RWPE2 (cell line): ENCODE measurements around the gene RTEL1.

ENCODE experiments used
- ATAC-seq: fragments of 200-7000 bp; cut with Tn5 transposase; 3 replicates; pipeline ENCODE4 v1.9.1; 2021; ENCODE audit warnings: low read depth
- DNase-seq: peaks from one replicate; pipeline ENCODE4 v3.0.0-alpha.2; 2020; ENCODE audit warnings: low spot score
- H3K27ac ChIP-seq: fragments of 450-650 bp; 2 replicates; pipeline ENCODE4 v1.5.1; 2017; ENCODE audit warnings: mild to moderate bottlenecking; ENCODE audit not compliant: poor library complexity, severe bottlenecking
- H3K27me3 ChIP-seq: fragments of 250-450 bp; sonication (Bioruptor Pico); 2 replicates; pipeline ENCODE4 v1.5.1; 2021; ENCODE audit warnings: mild to moderate bottlenecking, moderate library complexity; ENCODE audit not compliant: insufficient read depth, poor library complexity, severe bottlenecking
- H3K36me3 ChIP-seq: fragments of 250-450 bp; sonication (Bioruptor Pico); 2 replicates; pipeline ENCODE4 v1.5.1; 2020; ENCODE audit warnings: low read depth, mild to moderate bottlenecking, moderate library complexity
- H3K4me1 ChIP-seq: fragments of 250-450 bp; sonication (Bioruptor Pico); 2 replicates; pipeline ENCODE4 v1.5.1; 2021; ENCODE audit warnings: mild to moderate bottlenecking, moderate library complexity; ENCODE audit not compliant: insufficient read depth, poor library complexity, severe bottlenecking
- H3K4me3 ChIP-seq: fragments of 250-450 bp; sonication (Bioruptor Pico); 2 replicates; pipeline ENCODE4 v1.5.1; 2021; ENCODE audit warnings: mild to moderate bottlenecking, moderate library complexity; ENCODE audit not compliant: severe bottlenecking
- H3K9me3 ChIP-seq: fragments of 250-450 bp; sonication (Bioruptor Pico); 2 replicates; pipeline ENCODE4 v1.5.1; 2021; ENCODE audit warnings: mild to moderate bottlenecking, moderate library complexity; ENCODE audit not compliant: severe bottlenecking
- CTCF ChIP-seq: fragments of 450-650 bp; IDR thresholded peaks from one replicate; pipeline ENCODE4 v1.5.1; 2017; ENCODE audit warnings: mild to moderate bottlenecking, moderate library complexity; ENCODE audit not compliant: poor library complexity, severe bottlenecking

The RTEL1 gene

GRCh38 chr20:63651942-63652191 is 6.2 kb upstream of the RTEL1 start:
- Histone ChIP-seq H3K4me3 (peak overlapping the region; percentile 39), H3K9me3 (no peaks in the 10 kb centered on the region), H3K27me3 (peaks cover 22% of the 10 kb centered on the region), H3K36me3 (no peaks in the 10 kb centered on the region), H3K4me1 (no peaks in the 10 kb centered on the region), H3K27ac (no peak overlapping the region)
- DNase-seq (peak; percentile 86), ATAC-seq (no peak)
- no peak for TF ChIP-seq CTCF

GRCh38 chr20:63652192-63652980 is 5.7 kb upstream of the RTEL1 start:
- H3K27me3 ChIP-seq: peaks cover 22% of the 10 kb centered on the region
- no peaks in the 10 kb centered on the region for H3K9me3 ChIP-seq
- H3K27ac ChIP-seq: no peak overlapping the region
- peak; percentile 9 for TF ChIP-seq CTCF
- ATAC-seq (peak; percentile 2; the same call in 1 of the 3 replicates), DNase-seq (no peak)
- H3K36me3 ChIP-seq: no peaks in the 10 kb centered on the region
- peak overlapping the region; percentile 39 for H3K4me3 ChIP-seq
- no peaks in the 10 kb centered on the region for H3K4me1 ChIP-seq

GRCh38 chr20:63653041-63653973 is 4.8 kb upstream of the RTEL1 start, which contains the start of gene STMN3:
TSS of gene STMN3 (minus strand) at chr20:63653424. CDS start at chr20:63653345, 79 bp downstream.
- no peaks in the 10 kb centered on the region for H3K36me3 ChIP-seq
- H3K27ac ChIP-seq: no peak within 1 kb of the TSS
- peaks cover 22% of the 10 kb centered on the region for H3K27me3 ChIP-seq
- no peaks in the 10 kb centered on the region for H3K9me3 ChIP-seq
- no peaks in the 10 kb centered on the region for H3K4me1 ChIP-seq
- TF ChIP-seq CTCF: peak; percentile 3
- DNase-seq: peak; percentile 97
- peak within 1 kb of the TSS; percentile 39 for H3K4me3 ChIP-seq
- peak; percentile 63 for ATAC-seq

- ATAC-seq (no peak), DNase-seq (no peak)
- Histone ChIP-seq H3K27me3 (peaks cover 22% of the 10 kb centered on the region), H3K36me3 (no peaks in the 10 kb centered on the region), H3K9me3 (no peaks in the 10 kb centered on the region), H3K4me1 (no peaks in the 10 kb centered on the region), H3K4me3 (no peak overlapping the region), H3K27ac (no peak overlapping the region)
- no peak for TF ChIP-seq CTCF
Measured at GRCh38 chr20:63653974-63654668, 4.0 kb upstream of the RTEL1 start.
